Mesothelial cell of epicardium (in vitro differentiated cells): ENCODE measurements around the gene PACRGL. TPM values are rescaled to one million over a fixed set of nuclear protein-coding genes. Genes with fewer than 3 reads are reported as not detected.

Experiments used
- DNase-seq, 2 experiments: peaks; one replicate each; pipeline ENCODE4 v3.0.0; 2021; ENCODE audit warnings: low spot score in 2 of 2; ENCODE audit not compliant: unreplicated experiment in 2 of 2
- H3K27ac Mint-ChIP-seq: 2 replicates; pipeline ENCODE4 v1.8.0; 2021; ENCODE audit warnings: mixed read lengths
- H3K27me3 Mint-ChIP-seq: 2 replicates; pipeline ENCODE4 v1.8.0; 2021; ENCODE audit warnings: low read depth, mixed read lengths
- H3K36me3 Mint-ChIP-seq: 2 replicates; pipeline ENCODE4 v1.8.0; 2021; ENCODE audit warnings: mixed read lengths
- H3K4me1 Mint-ChIP-seq: 2 replicates; pipeline ENCODE4 v1.8.0; 2021; ENCODE audit warnings: mixed read lengths
- H3K4me3 Mint-ChIP-seq: 2 replicates; pipeline ENCODE4 v1.8.0; 2021; ENCODE audit warnings: mild to moderate bottlenecking, moderate library complexity, mixed read lengths
- H3K9me3 Mint-ChIP-seq: 2 replicates; pipeline ENCODE4 v1.8.0; 2021; ENCODE audit warnings: mixed read lengths
- CTCF ChIP-seq: fragments of 200-600 bp; sonication (generic); IDR thresholded peaks from one replicate; pipeline ENCODE4 v1.5.0; 2021; ENCODE audit warnings: antibody characterized with exemption; ENCODE audit not compliant: unreplicated experiment
- total RNA-seq: library from RNA; stranded (reverse); gene quantifications from 3 replicates; pipeline ENCODE4 v1.2.1, GENCODE V29; 2021

The PACRGL gene
- total RNA-seq, 1 donor from 2014 or later: 30.8 TPM

- no peaks in the 10 kb centered on the region for H3K9me3 Mint-ChIP-seq
- no peak overlapping the region for H3K4me3 Mint-ChIP-seq
- H3K27ac Mint-ChIP-seq: no peak overlapping the region
- DNase-seq: no peak
- H3K4me1 Mint-ChIP-seq: peaks cover 32% of the 10 kb centered on the region
- no peaks in the 10 kb centered on the region for H3K36me3 Mint-ChIP-seq
- no peak for TF ChIP-seq CTCF
- H3K27me3 Mint-ChIP-seq: no peaks in the 10 kb centered on the region
These were observed 28.0 kb upstream of the PACRGL start for GRCh38 chr4:20672262-20672661.

GRCh38 chr4:20675786-20676185, 24.5 kb upstream of the PACRGL start:
- no peak for TF ChIP-seq CTCF
- Mint-ChIP-seq H3K36me3 (no peaks in the 10 kb centered on the region), H3K27me3 (no peaks in the 10 kb centered on the region), H3K27ac (peak overlapping the region; percentile 47), H3K4me1 (peaks cover 53% of the 10 kb centered on the region), H3K4me3 (no peak overlapping the region), H3K9me3 (peaks cover 4% of the 10 kb centered on the region)
- DNase-seq: no peak

GRCh38 chr4:20676501-20677197, 23.6 kb upstream of the PACRGL start:
- Mint-ChIP-seq H3K4me3 (no peak overlapping the region), H3K36me3 (no peaks in the 10 kb centered on the region), H3K9me3 (peaks cover 6% of the 10 kb centered on the region), H3K27ac (peak overlapping the region; percentile 62), H3K4me1 (peaks cover 61% of the 10 kb centered on the region), H3K27me3 (peaks cover 1% of the 10 kb centered on the region)
- peak; percentile 22 to 46 for DNase-seq
- no peak for TF ChIP-seq CTCF

GRCh38 chr4:20678400-20678799, 21.9 kb upstream of the PACRGL start:
- no peaks in the 10 kb centered on the region for H3K36me3 Mint-ChIP-seq
- no peak for DNase-seq
- H3K27ac Mint-ChIP-seq: no peak overlapping the region
- no peak for TF ChIP-seq CTCF
- H3K27me3 Mint-ChIP-seq: peaks cover 13% of the 10 kb centered on the region
- peaks cover 56% of the 10 kb centered on the region for H3K4me1 Mint-ChIP-seq
- peaks cover 8% of the 10 kb centered on the region for H3K9me3 Mint-ChIP-seq
- no peak overlapping the region for H3K4me3 Mint-ChIP-seq

- Mint-ChIP-seq H3K9me3 (peaks cover 8% of the 10 kb centered on the region), H3K27me3 (peaks cover 20% of the 10 kb centered on the region), H3K4me1 (peaks cover 68% of the 10 kb centered on the region), H3K27ac (no peak overlapping the region), H3K36me3 (no peaks in the 10 kb centered on the region), H3K4me3 (no peak overlapping the region)
- TF ChIP-seq CTCF: no peak
- no peak for DNase-seq
These were observed 20.3 kb upstream of the PACRGL start for GRCh38 chr4:20679951-20680350.
